GM12872 (cell line): Measurements from ENCODE around the gene SMCO1.

Source experiments
- CTCF ChIP-seq: IDR thresholded peaks from 3 replicates; pipeline ENCODE4 v1.5.1; 2011; ENCODE audit warnings: low read depth, mild to moderate bottlenecking, low read length, moderate library complexity; ENCODE audit not compliant: insufficient read depth

The SMCO1 gene

GRCh38 chr3:196553551-196553950 lies 38.4 kb upstream of the SMCO1 start:
- no peak for TF ChIP-seq CTCF

GRCh38 chr3:196552253-196552652 lies 37.1 kb upstream of the SMCO1 start:
- no peak for TF ChIP-seq CTCF

- TF ChIP-seq CTCF, result no peak
Measured at GRCh38 chr3:196547067-196547466, 31.9 kb upstream of the SMCO1 start.

- no peak for TF ChIP-seq CTCF
Measured at GRCh38 chr3:196546537-196546936, 31.4 kb upstream of the SMCO1 start.

GRCh38 chr3:196544491-196544992 lies 29.4 kb upstream of the SMCO1 start:
- no peak for TF ChIP-seq CTCF

- TF ChIP-seq CTCF, result no peak
Measured at GRCh38 chr3:196541684-196542445, 26.7 kb upstream of the SMCO1 start.

GRCh38 chr3:196537319-196537984 lies 22.3 kb upstream of the SMCO1 start:
- peak; percentile 57 for TF ChIP-seq CTCF
